ENCODE measurements around the gene KLK11.

KLK11 gene

GRCh38 chr19:51044327-51044726 lies 17.9 kb upstream of the KLK11 start:
- no peak for TF ChIP-seq CTCF (IDR thresholded peaks at IDR 0.05; ENCODE audit: low read depth, low read length, missing control alignments)
- H3K4me3 ChIP-seq (ENCODE audit: low read depth, low read length): no peak overlapping the region
- no peak for DNase-seq (ENCODE audit: low read depth)

- DNase-seq (ENCODE audit: low read depth): no peak
- TF ChIP-seq CTCF (IDR thresholded peaks at IDR 0.05; ENCODE audit: low read depth, low read length, missing control alignments): no peak
- no peak overlapping the region for H3K4me3 ChIP-seq (ENCODE audit: low read depth, low read length)
These were observed 17.1 kb upstream of the KLK11 start for GRCh38 chr19:51043497-51043896.

GRCh38 chr19:51040151-51040550 lies 13.7 kb upstream of the KLK11 start:
- H3K4me3 ChIP-seq (ENCODE audit: low read depth, low read length): no peak overlapping the region
- DNase-seq (ENCODE audit: low read depth): no peak
- TF ChIP-seq CTCF (IDR thresholded peaks at IDR 0.05; ENCODE audit: low read depth, low read length, missing control alignments): no peak

GRCh38 chr19:51036519-51036918 lies 10.1 kb upstream of the KLK11 start:
- no peak for DNase-seq (ENCODE audit: low read depth)
- no peak overlapping the region for H3K4me3 ChIP-seq (ENCODE audit: low read depth, low read length)
- TF ChIP-seq CTCF (IDR thresholded peaks at IDR 0.05; ENCODE audit: low read depth, low read length, missing control alignments): no peak

- TF ChIP-seq CTCF (IDR thresholded peaks at IDR 0.05; ENCODE audit: low read depth, low read length, missing control alignments): no peak
- no peak for DNase-seq (ENCODE audit: low read depth)
- no peak within 1 kb of the TSS for H3K4me3 ChIP-seq (ENCODE audit: low read depth, low read length)
These were observed 8.3 kb upstream of the KLK11 start, which contains the start of gene KLK12 for GRCh38 chr19:51034704-51035103. TSS of gene KLK12 (minus strand) at chr19:51035002. CDS start at chr19:51034621, 381 bp downstream.

- DNase-seq (ENCODE audit: low read depth): no peak
- no peak for TF ChIP-seq CTCF (IDR thresholded peaks at IDR 0.05; ENCODE audit: low read depth, low read length, missing control alignments)
- no peak overlapping the region for H3K4me3 ChIP-seq (ENCODE audit: low read depth, low read length)
These were observed 5.4 kb upstream of the KLK11 start for GRCh38 chr19:51031880-51032225.

GRCh38 chr19:51031220-51031879 lies 4.9 kb upstream of the KLK11 start:
- no peak overlapping the region for H3K4me3 ChIP-seq (ENCODE audit: low read depth, low read length)
- no peak for DNase-seq (ENCODE audit: low read depth)
- TF ChIP-seq CTCF (IDR thresholded peaks at IDR 0.05; ENCODE audit: low read depth, low read length, missing control alignments): no peak

Measured in GM12864 (cell line).